Lower lobe of right lung (tissue), 2 donors: ENCODE results near the gene ESD. TPM values are rescaled to one million over a fixed set of nuclear protein-coding genes. Genes with fewer than 3 reads are reported as not detected.

Experiments used
- ATAC-seq, 2 donors: fragments of 200-7000 bp; cut with Tn5 transposase; one replicate each; pipeline ENCODE4 v1.9.1; 2020 to 2022; ENCODE audit warnings: mild to moderate bottlenecking in 2 of 2, moderate library complexity in 2 of 2
- DNase-seq: peaks from one replicate; pipeline ENCODE4 v3.0.0-alpha.2; 2020
- H3K27ac ChIP-seq: fragments of 200-600 bp; one replicate; pipeline ENCODE4 v1.8.0; 2022
- H3K27me3 ChIP-seq: fragments of 200-600 bp; one replicate; pipeline ENCODE4 v1.8.0; 2022; ENCODE audit warnings: low read depth
- H3K36me3 ChIP-seq: fragments of 200-600 bp; one replicate; pipeline ENCODE4 v1.8.0; 2022; ENCODE audit warnings: mild to moderate bottlenecking
- H3K4me1 ChIP-seq: fragments of 200-600 bp; one replicate; pipeline ENCODE4 v1.8.0; 2022
- H3K4me3 ChIP-seq: fragments of 200-600 bp; one replicate; pipeline ENCODE4 v1.8.0; 2022; ENCODE audit warnings: mild to moderate bottlenecking
- H3K9me3 ChIP-seq: fragments of 200-600 bp; one replicate; pipeline ENCODE4 v1.8.0; 2022
- CTCF ChIP-seq: fragments of 200-600 bp; IDR thresholded peaks from one replicate; pipeline ENCODE4 v1.8.0; 2022; ENCODE audit warnings: antibody characterized with exemption, mild to moderate bottlenecking
- intact Hi-C: fragments of 100-400 bp; cut with DNase I; formaldehyde crosslinking; loops from one replicate; pipeline ENCODE4 v1.11.0; 2022
- long read RNA-seq: library from polyadenylated mRNA; unstranded; transcript quantifications from one replicate; pipeline ENCODE4 v2.0.0, GENCODE V29; 2021
- total RNA-seq: library from RNA; stranded (reverse); fragmentation: NEBNext Ultra II Directional; extraction: Animal tissue kit (Norgen Biotek cat#: 25700); gene quantifications from one replicate; pipeline ENCODE4 v1.2.1, GENCODE V29; 2021
- donor health status: DM: no; HTN: yes; CAD: no; lungs with severe emphysema.

The ESD gene
- total RNA-seq: 94.6 TPM
- long read RNA-seq, transcript ESD-202 (10 exons, 1,192 nt): major isoform, 49 of 78 reads
- long read RNA-seq, partial matches to known transcripts: 16 of 78 reads
- long read RNA-seq, other reads (novel, unspliced or antisense): 13 of 78 reads

GRCh38 chr13:46796515-46797474, at the start of gene ESD:
TSS of gene ESD (minus strand) at chr13:46797161. CDS start at chr13:46791413, 5,748 bp downstream.
- TF ChIP-seq CTCF: no peak
- H3K9me3 ChIP-seq: no peaks in the 10 kb centered on the region

GRCh38 chr13:46846726-46847125, 49.8 kb upstream of the ESD start:
- Histone ChIP-seq H3K27ac (no peak overlapping the region), H3K4me3 (no peak overlapping the region), H3K27me3 (no peaks in the 10 kb centered on the region), H3K4me1 (no peaks in the 10 kb centered on the region), H3K9me3 (no peaks in the 10 kb centered on the region), H3K36me3 (no peaks in the 10 kb centered on the region)
- DNase-seq (no peak), ATAC-seq (no peak)
- intact Hi-C loops: no loop called here
- TF ChIP-seq CTCF: no peak

More at GRCh38 chr13:46796515-46797474, at the start of gene ESD:
- peaks cover 37% of the 10 kb centered on the region for H3K4me1 ChIP-seq
- H3K27ac ChIP-seq: peak within 1 kb of the TSS; percentile 95
- peak within 1 kb of the TSS; percentile 91 for H3K4me3 ChIP-seq
- H3K36me3 ChIP-seq: peaks cover 3% of the 10 kb centered on the region
- DNase-seq: peak; percentile 96
- no peaks in the 10 kb centered on the region for H3K27me3 ChIP-seq
- ATAC-seq: peak; percentile 99
- intact Hi-C loops: no loop called here

- TF ChIP-seq CTCF: no peak
- ATAC-seq (no peak), DNase-seq (no peak)
- intact Hi-C loops: no loop called here
- H3K4me1 ChIP-seq: no peaks in the 10 kb centered on the region
- H3K4me3 ChIP-seq: no peak overlapping the region
- no peaks in the 10 kb centered on the region for H3K9me3 ChIP-seq
- H3K27me3 ChIP-seq: no peaks in the 10 kb centered on the region
- no peaks in the 10 kb centered on the region for H3K36me3 ChIP-seq
- no peak overlapping the region for H3K27ac ChIP-seq
These were observed 48.2 kb upstream of the ESD start for GRCh38 chr13:46845146-46845545.

GRCh38 chr13:46844431-46844830, 47.5 kb upstream of the ESD start:
- Histone ChIP-seq H3K4me3 (no peak overlapping the region), H3K27ac (no peak overlapping the region), H3K9me3 (no peaks in the 10 kb centered on the region), H3K4me1 (no peaks in the 10 kb centered on the region), H3K27me3 (no peaks in the 10 kb centered on the region), H3K36me3 (no peaks in the 10 kb centered on the region)
- DNase-seq (no peak), ATAC-seq (no peak)
- TF ChIP-seq CTCF: no peak
- intact Hi-C loops: no loop called here

- no peaks in the 10 kb centered on the region for H3K27me3 ChIP-seq
- intact Hi-C loops: no loop called here
- no peaks in the 10 kb centered on the region for H3K36me3 ChIP-seq
- ATAC-seq (no peak), DNase-seq (no peak)
- H3K27ac ChIP-seq: no peak overlapping the region
- TF ChIP-seq CTCF: no peak
- no peaks in the 10 kb centered on the region for H3K4me1 ChIP-seq
- H3K4me3 ChIP-seq: no peak overlapping the region
- no peaks in the 10 kb centered on the region for H3K9me3 ChIP-seq
These were observed 42.4 kb upstream of the ESD start for GRCh38 chr13:46839399-46839798.
